HL-60 (cell line): Measurements from ENCODE around the gene HSD17B4.

Experiments
- DNase-seq, 2 experiments: peaks; one replicate each; pipeline ENCODE4 v3.0.0-alpha.2; 2010 to 2020; ENCODE audit warnings: low read depth in 1 of 2, low spot score in 1 of 2
- H3K27ac ChIP-seq: fragments of 250-450 bp; sonication (Bioruptor Pico); replicated peaks from 2 replicates; pipeline ENCODE4 v1.5.1; 2020; ENCODE audit warnings: mild to moderate bottlenecking, moderate library complexity
- H3K27me3 ChIP-seq: fragments of 250-450 bp; sonication (Bioruptor Pico); 2 replicates; pipeline ENCODE4 v1.5.1; 2021; ENCODE audit warnings: mild to moderate bottlenecking, moderate library complexity; ENCODE audit not compliant: insufficient read depth, poor library complexity, severe bottlenecking
- H3K4me3 ChIP-seq: replicated peaks from 2 replicates; pipeline ENCODE4 v1.5.1; 2011; ENCODE audit warnings: mild to moderate bottlenecking, control low read depth, low read length; ENCODE audit not compliant: insufficient read depth
- CTCF ChIP-seq: IDR thresholded peaks from one replicate; pipeline ENCODE4 v1.5.1; 2011; ENCODE audit warnings: low read length, control low read depth, inconsistent platforms; ENCODE audit not compliant: insufficient read depth
- GABPA ChIP-seq: IDR thresholded peaks from 2 replicates; pipeline ENCODE4 v1.6.1; 2012; ENCODE audit warnings: low read depth
- POLR2AphosphoS5 ChIP-seq: IDR thresholded peaks from 2 replicates; pipeline ENCODE4 v1.6.1; 2012; ENCODE audit warnings: low read depth
- REST ChIP-seq: IDR thresholded peaks from 2 replicates; pipeline ENCODE4 v1.6.1; 2012; ENCODE audit warnings: low read depth; ENCODE audit not compliant: insufficient replicate concordance
- SPI1 ChIP-seq: IDR thresholded peaks from 2 replicates; pipeline ENCODE4 v1.6.1; 2012; ENCODE audit warnings: low read depth, mild to moderate bottlenecking, borderline replicate concordance

Gene HSD17B4

GRCh38 chr5:119406551-119407110 is 45.7 kb upstream of the HSD17B4 start:
- no peak for DNase-seq
- H3K27me3 ChIP-seq = no peaks in the 10 kb centered on the region
- H3K4me3 ChIP-seq = no peak overlapping the region
- TF ChIP-seq POLR2AphosphoS5 (no peak), GABPA (no peak), CTCF (no peak), SPI1 (no peak), REST (no peak)
- no peak overlapping the region for H3K27ac ChIP-seq

GRCh38 chr5:119409235-119409815 is 43.0 kb upstream of the HSD17B4 start:
- TF ChIP-seq GABPA = no peak
- TF ChIP-seq REST = no peak
- no peak for TF ChIP-seq SPI1
- no peak for TF ChIP-seq POLR2AphosphoS5
- TF ChIP-seq CTCF = no peak
- no peak overlapping the region for H3K4me3 ChIP-seq

GRCh38 chr5:119410448-119411159 is 41.7 kb upstream of the HSD17B4 start:
- no peak for DNase-seq
- Histone ChIP-seq H3K27me3 (no peaks in the 10 kb centered on the region), H3K4me3 (no peak overlapping the region), H3K27ac (no peak overlapping the region)
- TF ChIP-seq REST (no peak), SPI1 (no peak), POLR2AphosphoS5 (no peak), GABPA (no peak), CTCF (no peak)

More at GRCh38 chr5:119409235-119409815, 43.0 kb upstream of the HSD17B4 start:
- Histone ChIP-seq H3K27me3 (no peaks in the 10 kb centered on the region), H3K27ac (no peak overlapping the region)
- DNase-seq = no peak
